ENCODE measurements around the gene ZNF264.
"Not testable (repeated sequence)": the region's sequence is repeated elsewhere in the genome, so short reads cannot be mapped to it uniquely, and the experiment has no call there.

The ZNF264 gene

DNA sequence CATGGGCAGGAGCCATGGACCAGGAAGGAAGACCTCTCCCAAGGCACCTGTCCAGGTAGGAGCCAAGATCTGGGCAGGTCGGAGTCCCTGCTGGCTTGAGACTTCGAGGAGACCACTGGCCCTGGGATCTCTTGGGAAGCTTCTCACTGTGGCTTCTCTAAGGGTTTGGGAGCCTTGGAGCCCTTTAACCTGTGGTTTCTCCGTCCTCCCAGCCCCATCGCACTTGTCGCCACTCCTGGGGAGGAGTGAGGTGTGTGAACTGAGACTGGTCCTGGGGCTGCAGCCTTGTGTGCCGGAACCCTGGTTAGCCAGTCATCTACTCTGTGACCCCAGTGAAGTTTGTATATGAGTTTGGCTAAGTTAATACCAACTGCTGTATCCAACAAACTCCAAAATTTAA is 57.3 kb downstream of the ZNF264 start:
- DNase-seq, result no peak

DNA sequence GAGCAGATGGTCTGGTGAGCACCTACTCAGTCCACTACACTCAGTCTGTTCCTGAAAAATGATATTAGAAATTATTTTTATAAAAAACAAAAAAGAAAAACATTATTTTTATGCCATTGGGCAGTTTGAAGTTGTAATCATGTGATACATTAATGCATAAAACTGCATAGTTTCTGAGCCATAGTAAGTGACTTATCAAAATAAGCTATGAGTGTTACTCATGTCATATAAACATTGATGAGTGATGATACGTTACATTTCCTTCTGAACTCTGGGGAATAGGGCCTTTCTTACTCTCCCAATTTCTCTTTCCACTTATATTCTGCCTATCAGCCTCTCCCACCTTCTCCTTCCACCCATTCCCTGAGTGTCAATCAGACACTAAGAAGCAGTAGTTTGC is 58.0 kb downstream of the ZNF264 start:
- no peak for DNase-seq

DNA sequence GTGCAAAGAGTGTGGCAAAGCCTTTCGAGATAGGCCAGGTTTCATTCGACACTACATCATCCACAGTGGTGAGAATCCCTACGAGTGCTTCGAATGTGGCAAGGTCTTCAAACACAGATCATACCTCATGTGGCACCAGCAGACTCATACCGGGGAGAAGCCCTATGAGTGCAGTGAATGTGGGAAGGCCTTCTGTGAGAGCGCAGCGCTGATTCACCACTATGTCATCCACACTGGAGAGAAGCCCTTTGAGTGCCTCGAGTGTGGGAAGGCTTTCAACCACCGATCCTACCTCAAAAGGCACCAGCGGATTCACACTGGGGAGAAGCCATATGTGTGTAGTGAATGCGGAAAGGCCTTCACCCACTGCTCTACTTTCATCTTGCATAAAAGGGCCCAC is 62.5 kb downstream of the ZNF264 start:
- DNase-seq, result not testable (repeated sequence)

DNA sequence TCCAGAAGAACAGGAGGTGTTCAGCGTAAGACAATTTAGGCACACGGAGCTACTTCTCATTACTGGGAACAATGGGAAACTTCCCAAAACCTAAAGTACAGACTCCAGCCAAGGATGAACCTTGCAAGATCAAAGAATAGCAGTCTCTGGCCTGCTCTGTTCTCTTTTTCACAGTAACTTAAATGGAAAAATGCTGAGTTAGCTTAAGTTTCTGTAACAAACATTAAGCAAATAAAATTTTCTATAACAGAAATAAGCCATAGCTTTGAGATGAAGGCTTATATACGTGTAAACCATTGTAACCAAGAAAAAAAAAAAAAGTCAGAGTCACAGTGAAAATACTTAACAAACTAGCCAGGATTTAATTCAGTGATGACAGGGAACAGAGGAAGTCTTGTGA is 70.7 kb downstream of the ZNF264 start:
- DNase-seq, result no peak

DNA sequence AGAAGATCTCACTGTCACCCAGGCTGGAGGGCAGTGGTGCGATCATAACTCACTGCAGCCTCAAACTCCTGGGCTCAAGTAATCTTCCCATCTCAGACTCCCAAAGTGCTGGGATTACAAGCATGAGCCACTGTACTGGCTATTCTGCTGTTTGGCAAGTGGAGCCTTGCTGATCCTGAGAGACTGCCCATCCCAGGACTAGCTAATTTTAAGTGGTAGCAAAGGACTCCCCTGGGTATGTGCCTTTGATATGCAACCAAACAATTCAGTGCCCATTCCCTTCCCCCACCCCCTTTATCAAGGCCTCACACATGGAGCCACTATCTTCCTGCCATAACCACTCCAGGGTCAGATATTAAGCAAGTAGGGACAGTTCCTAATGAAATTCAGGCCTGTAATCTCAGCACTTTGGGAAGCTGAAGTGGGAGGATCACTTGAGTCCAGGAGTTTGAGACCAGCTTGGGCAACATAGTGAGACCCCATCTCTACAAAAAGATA is 72.0 kb downstream of the ZNF264 start:
- DNase-seq, result no peak

DNA sequence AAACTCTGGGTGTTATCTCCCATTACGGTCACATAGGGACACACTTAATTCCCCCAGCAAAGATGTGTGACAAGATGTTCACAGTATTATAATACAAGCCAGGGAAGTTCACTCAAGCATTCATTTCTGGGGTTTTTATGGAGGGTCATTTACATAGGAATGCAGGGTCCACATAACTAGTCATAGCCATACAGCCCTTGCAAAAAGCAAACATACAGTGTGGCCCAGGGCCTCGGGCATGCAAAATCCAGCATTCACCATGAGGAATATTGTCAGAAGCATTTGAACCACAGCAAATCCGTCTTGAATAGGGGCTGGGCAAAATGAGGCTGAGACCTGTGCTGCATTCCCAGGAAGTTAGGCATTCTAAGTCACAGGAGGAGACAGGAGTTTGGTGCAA is 76.0 kb downstream of the ZNF264 start:
- no peak for DNase-seq

DNA sequence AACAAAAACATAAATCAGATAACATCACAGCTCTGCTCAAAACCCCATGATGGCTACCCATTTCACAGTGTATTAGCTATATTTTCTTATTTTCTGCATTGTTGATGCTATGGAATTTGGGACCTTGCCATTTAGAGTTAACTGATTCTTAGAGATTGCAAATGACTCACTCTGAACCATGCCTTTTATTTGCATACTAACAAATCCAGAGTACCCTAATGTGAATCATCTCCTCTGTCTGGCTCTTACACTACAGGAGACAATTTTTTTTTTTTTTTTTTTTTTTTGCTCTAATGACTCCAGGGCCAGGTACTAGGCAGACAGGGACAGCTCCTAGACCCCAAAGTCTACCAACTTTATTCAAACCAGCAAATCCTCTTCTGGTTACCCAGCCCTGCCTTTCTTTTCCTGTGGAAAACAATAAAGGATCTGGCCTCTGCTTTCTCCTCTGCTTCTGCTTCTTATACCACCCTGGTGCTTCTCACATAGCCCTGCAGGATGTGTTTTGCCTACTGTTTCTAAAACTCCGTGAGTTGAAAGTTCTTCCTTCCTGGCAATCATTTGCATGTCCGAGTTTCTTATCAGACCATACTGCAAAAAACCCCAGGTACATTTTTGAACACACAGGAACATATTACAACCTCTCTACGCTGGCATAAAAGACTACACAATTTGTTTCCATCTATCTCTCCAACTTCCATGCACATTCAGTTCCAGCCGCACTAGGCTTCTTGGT is 78.4 kb downstream of the ZNF264 start:
- DNase-seq, result no peak

DNA sequence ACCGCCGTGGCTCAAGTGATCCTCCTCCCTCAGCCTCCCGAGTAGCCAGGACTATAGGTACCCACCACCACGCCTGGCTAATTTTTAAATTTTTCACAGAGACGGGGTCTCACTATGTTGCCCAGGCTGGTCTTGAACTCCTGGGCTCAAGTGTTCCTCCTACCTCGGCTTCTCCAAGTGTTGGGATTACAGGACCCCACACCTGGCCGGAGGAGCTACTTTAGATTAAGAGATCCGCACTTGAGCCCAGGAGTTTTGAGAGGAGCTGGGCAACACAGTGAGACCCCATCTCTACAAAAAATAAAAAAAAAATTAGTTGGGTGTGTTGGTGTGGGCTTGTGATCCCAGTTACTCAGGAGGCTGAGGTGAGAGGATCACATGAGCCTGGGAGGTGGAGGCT is 80.0 kb downstream of the ZNF264 start:
- DNase-seq, result no peak
